Large intestine (tissue), 3 donors: ENCODE measurements around the gene GAL. TPM values are rescaled to one million over a fixed set of nuclear protein-coding genes. Genes with fewer than 3 reads are reported as not detected.

Experiments
- DNase-seq, 2 donors: peaks; one replicate each; pipeline versions ENCODE4 v3.0.0 to v3.0.0-alpha.2; 2013
- H3K27ac ChIP-seq: one replicate; pipeline ENCODE4 v1.5.1; 2013; ENCODE audit warnings: low read length
- H3K27me3 ChIP-seq: 2 replicates; pipeline ENCODE4 v1.6.1; 2013; ENCODE audit warnings: low read length; ENCODE audit not compliant: control insufficient read depth, insufficient read depth
- H3K36me3 ChIP-seq: 2 replicates; pipeline ENCODE4 v1.6.1; 2013; ENCODE audit warnings: low read length; ENCODE audit not compliant: control insufficient read depth, insufficient read depth
- H3K4me1 ChIP-seq: one replicate; pipeline ENCODE4 v1.6.1; 2013; ENCODE audit warnings: low read length; ENCODE audit not compliant: control insufficient read depth, insufficient read depth
- H3K4me3 ChIP-seq: one replicate; pipeline ENCODE4 v1.5.1; 2013; ENCODE audit warnings: low read length
- H3K9me3 ChIP-seq: one replicate; pipeline ENCODE4 v1.6.1; 2013; ENCODE audit warnings: mild to moderate bottlenecking, low read depth, low read length, moderate library complexity; ENCODE audit not compliant: control insufficient read depth
- WGBS: methylation state at CpG from one replicate; pipeline ENCODE4 v1.1.5; 2013; ENCODE audit warnings: low lambda C conversion rate; ENCODE audit not compliant: insufficient coverage; 5-methylcytosine and 5-hydroxymethylcytosine counted together
- polyA plus RNA-seq: library from polyadenylated mRNA; unstranded; fragments of 120-200 nt; gene quantifications from one replicate; pipeline ENCODE4 v1.2.1, GENCODE V29; 2013

The GAL gene
- polyA plus RNA-seq, 1 donor: 31.8 TPM

GRCh38 chr11:68680541-68681231 lies 3.7 kb upstream of the GAL start:
- Histone ChIP-seq H3K27me3 (peaks cover 36% of the 10 kb centered on the region), H3K4me3 (no peak overlapping the region), H3K4me1 (peaks cover 7% of the 10 kb centered on the region), H3K9me3 (peaks cover 11% of the 10 kb centered on the region), H3K27ac (no peak overlapping the region), H3K36me3 (no peaks in the 10 kb centered on the region)
- WGBS: no CpG with 5 or more reads among the region's 17 CpGs
- DNase-seq: no peak

- WGBS: no CpG with 5 or more reads among the region's 9 CpGs
- H3K9me3 ChIP-seq: peaks cover 11% of the 10 kb centered on the region
- no peak for DNase-seq
- H3K4me1 ChIP-seq: peaks cover 7% of the 10 kb centered on the region
- no peak overlapping the region for H3K4me3 ChIP-seq
- H3K36me3 ChIP-seq: no peaks in the 10 kb centered on the region
- H3K27me3 ChIP-seq: peaks cover 54% of the 10 kb centered on the region
- no peak overlapping the region for H3K27ac ChIP-seq
Measured at GRCh38 chr11:68682531-68682961, 1.8 kb upstream of the GAL start.

- DNase-seq: no peak
- Histone ChIP-seq H3K9me3 (peaks cover 11% of the 10 kb centered on the region), H3K27ac (no peak overlapping the region), H3K4me1 (peaks cover 7% of the 10 kb centered on the region), H3K36me3 (no peaks in the 10 kb centered on the region), H3K4me3 (no peak overlapping the region), H3K27me3 (peaks cover 54% of the 10 kb centered on the region)
- no CpG with 5 or more reads among the region's 7 CpGs for WGBS
Measured at GRCh38 chr11:68683121-68683520, 1.2 kb upstream of the GAL start.

GRCh38 chr11:68683536-68684384 lies 584 bp upstream of the GAL start:
- Histone ChIP-seq H3K9me3 (peaks cover 11% of the 10 kb centered on the region), H3K4me1 (peaks cover 7% of the 10 kb centered on the region), H3K36me3 (no peaks in the 10 kb centered on the region), H3K27me3 (peaks cover 54% of the 10 kb centered on the region), H3K27ac (no peak overlapping the region), H3K4me3 (no peak overlapping the region)
- no CpG with 5 or more reads among the region's 37 CpGs for WGBS
- DNase-seq: no peak

GRCh38 chr11:68685656-68686380 lies 1.5 kb downstream of the GAL start:
- H3K27me3 ChIP-seq: peaks cover 60% of the 10 kb centered on the region
- H3K36me3 ChIP-seq: no peaks in the 10 kb centered on the region
- no peak overlapping the region for H3K4me3 ChIP-seq
- peaks cover 10% of the 10 kb centered on the region for H3K4me1 ChIP-seq
- no peak overlapping the region for H3K27ac ChIP-seq
- WGBS: 90% methylated on average over 2 of the region's 18 CpGs
- no peak for DNase-seq
- peaks cover 11% of the 10 kb centered on the region for H3K9me3 ChIP-seq

- no peak overlapping the region for H3K27ac ChIP-seq
- H3K4me3 ChIP-seq: no peak overlapping the region
- H3K27me3 ChIP-seq: peaks cover 60% of the 10 kb centered on the region
- WGBS: no CpG with 5 or more reads among the region's 12 CpGs
- DNase-seq: no peak
- H3K9me3 ChIP-seq: peaks cover 11% of the 10 kb centered on the region
- peaks cover 10% of the 10 kb centered on the region for H3K4me1 ChIP-seq
- H3K36me3 ChIP-seq: no peaks in the 10 kb centered on the region
Measured at GRCh38 chr11:68686486-68686885, 2.1 kb downstream of the GAL start.

- Histone ChIP-seq H3K4me1 (peaks cover 10% of the 10 kb centered on the region), H3K9me3 (peaks cover 11% of the 10 kb centered on the region), H3K36me3 (no peaks in the 10 kb centered on the region), H3K27ac (no peak overlapping the region), H3K4me3 (no peak overlapping the region), H3K27me3 (peaks cover 60% of the 10 kb centered on the region)
- WGBS: no CpG with 5 or more reads among the region's 9 CpGs
- DNase-seq: no peak
Measured at GRCh38 chr11:68687311-68687710, 3.0 kb downstream of the GAL start.

GRCh38 chr11:68687986-68688385 lies 3.6 kb downstream of the GAL start:
- Histone ChIP-seq H3K4me3 (no peak overlapping the region), H3K4me1 (peaks cover 10% of the 10 kb centered on the region), H3K36me3 (no peaks in the 10 kb centered on the region), H3K9me3 (peaks cover 11% of the 10 kb centered on the region), H3K27ac (no peak overlapping the region), H3K27me3 (peaks cover 53% of the 10 kb centered on the region)
- no CpG with 5 or more reads among the region's 14 CpGs for WGBS
- no peak for DNase-seq

GRCh38 chr11:68688881-68689280 lies 4.5 kb downstream of the GAL start:
- 29% methylated on average over 2 of the region's 12 CpGs for WGBS
- H3K4me3 ChIP-seq: no peak overlapping the region
- H3K27ac ChIP-seq: no peak overlapping the region
- DNase-seq: peak in 1 of 2 donors; percentile 36
- peaks cover 48% of the 10 kb centered on the region for H3K27me3 ChIP-seq
- peaks cover 8% of the 10 kb centered on the region for H3K9me3 ChIP-seq
- H3K4me1 ChIP-seq: peaks cover 10% of the 10 kb centered on the region
- no peaks in the 10 kb centered on the region for H3K36me3 ChIP-seq
